Stimulated activated CD4-positive, alpha-beta T cell treated with anti-CD3 and anti-CD28 coated beads, TNF-alpha, amount 100 ng/mL, for 4 hours (primary cell): ENCODE results near the gene CTNNA2.

Experiments
- DNase-seq, 3 experiments: peaks; one replicate each; pipeline ENCODE4 v3.0.0-alpha.2; 2020; ENCODE audit warnings: low read depth in 3 of 3

Gene CTNNA2

DNA sequence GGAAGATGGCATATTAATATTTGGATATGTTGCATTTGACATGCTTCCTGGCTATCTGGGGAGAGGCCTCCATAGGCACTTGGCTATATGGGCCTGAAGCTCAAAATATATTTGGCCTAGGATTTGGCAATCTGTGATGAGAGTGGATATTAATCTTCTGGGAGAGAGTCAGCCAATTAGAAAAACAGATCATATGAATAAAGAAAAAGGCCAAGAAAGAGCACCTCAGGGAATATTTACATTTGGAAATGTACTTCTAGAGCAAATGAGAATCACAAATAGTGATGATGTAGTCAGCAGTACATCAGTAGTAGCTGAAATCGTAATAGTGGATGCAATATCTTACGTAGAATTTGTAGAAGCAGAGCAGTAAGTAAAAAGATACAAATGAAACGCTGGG lies 277.0 kb downstream of the CTNNA2 start:
- no peak for DNase-seq

DNA sequence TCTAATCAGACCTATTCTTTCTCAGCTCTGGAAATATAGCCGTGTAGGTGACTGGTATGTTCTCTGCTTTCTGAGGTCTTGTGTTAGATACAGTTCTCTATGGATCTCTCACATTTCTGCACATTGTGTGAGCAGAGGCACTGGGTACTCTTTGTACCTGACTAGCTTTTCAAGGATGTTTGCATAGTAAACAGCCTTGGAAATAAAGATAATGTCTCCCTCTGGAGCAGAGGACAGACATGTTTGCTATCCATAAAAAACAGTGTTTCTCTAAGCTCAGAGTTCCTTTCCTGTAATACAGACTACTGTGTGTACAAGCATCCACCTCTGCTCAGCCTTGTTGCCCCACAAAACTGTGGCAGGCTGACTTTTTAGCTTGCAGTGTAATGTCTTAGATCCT lies 279.2 kb downstream of the CTNNA2 start:
- no peak for DNase-seq

DNA sequence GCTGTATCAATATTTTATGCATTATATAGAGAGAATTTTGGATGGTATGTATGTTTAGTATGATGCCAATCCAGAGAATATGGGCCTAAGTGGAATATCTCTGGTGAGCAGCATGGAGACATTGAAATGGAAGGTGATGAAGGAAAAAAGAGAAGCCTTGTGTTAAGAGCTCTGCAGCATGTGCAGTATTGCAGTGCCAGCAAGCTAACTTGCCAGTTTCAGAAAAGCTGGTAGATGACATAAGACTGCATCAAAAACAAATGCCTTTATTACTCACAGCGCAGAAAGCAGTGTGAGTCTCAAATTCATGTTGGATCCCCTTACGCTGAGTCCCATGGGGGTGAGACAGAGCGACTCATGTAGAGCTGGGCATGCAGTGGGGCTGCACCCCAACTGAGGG lies 280.2 kb downstream of the CTNNA2 start:
- DNase-seq, result no peak

DNA sequence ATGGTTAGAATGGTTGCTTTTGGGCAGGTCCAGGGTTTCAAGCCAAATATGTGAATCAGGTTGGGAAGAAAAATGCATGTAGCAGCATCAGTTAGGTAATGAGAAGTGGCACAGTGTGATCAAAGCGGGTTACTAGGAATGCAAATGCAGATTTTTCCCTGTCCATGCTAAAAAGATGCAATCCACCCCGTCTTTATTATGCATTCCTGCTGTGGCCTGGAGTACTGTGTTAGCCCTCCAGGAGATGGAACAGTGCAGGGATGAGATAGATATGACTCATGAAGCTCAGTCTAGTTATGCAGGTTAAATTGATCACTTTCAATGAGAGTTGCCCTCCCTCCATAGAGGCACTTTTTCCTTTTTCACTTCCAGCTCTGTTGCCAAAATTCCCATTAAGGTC lies 283.8 kb downstream of the CTNNA2 start:
- no peak for DNase-seq

DNA sequence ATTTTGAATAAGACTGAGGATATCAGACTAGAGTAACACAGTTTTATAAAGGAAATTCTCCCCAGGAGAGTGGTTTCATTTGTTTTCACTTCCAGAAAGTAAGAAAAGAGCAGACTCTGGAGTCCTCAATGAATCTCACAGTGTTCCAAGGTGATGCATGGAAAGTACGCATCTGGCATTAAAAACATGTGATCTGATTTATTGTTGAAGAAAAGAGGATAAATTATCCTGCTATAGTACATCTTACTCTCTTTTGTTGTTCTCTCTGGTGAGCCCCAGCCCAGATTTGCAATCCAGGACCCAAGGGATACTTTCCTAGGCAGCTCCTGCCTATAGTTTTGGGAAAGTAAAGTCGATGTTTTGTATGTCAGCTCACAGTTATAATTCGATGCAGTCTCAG lies 285.9 kb downstream of the CTNNA2 start:
- no peak for DNase-seq

DNA sequence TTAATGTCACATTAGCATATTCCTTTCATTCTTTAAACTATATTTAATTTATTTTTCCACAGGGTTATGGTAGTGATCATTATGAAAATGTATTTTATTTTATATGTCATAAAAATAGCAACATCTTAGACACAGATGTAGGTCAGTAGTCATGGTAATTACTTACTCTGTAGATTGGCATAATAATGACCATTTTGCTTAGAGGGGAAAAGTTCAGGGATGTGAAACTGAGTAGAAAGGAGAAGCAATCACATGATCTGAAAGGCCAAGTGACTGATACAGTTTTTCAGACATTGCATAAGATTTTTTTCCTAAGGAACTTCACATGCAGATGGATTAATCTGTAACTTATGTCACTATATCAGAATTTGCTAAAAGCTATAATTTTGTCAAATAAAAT lies 286.9 kb downstream of the CTNNA2 start:
- no peak for DNase-seq

DNA sequence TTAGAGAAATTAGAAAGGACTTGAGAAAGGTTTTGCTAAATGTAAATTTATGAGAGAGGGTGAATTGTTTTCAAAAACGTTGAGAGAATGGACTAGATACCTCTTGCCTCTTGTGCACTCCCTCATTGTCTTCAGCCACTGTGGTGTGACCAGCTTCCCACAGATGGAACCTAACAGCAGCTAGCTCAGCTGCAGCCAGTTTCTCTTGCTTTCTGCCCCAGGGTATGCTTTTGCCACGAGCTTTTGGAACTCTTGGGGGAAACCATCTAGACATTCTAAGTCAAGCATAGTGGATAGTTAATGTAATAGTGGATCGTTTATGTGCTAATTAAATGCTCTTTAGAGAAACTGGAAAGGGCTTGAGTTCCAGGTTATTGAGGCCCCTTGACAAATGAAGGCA lies 288.2 kb downstream of the CTNNA2 start:
- DNase-seq, result no peak

DNA sequence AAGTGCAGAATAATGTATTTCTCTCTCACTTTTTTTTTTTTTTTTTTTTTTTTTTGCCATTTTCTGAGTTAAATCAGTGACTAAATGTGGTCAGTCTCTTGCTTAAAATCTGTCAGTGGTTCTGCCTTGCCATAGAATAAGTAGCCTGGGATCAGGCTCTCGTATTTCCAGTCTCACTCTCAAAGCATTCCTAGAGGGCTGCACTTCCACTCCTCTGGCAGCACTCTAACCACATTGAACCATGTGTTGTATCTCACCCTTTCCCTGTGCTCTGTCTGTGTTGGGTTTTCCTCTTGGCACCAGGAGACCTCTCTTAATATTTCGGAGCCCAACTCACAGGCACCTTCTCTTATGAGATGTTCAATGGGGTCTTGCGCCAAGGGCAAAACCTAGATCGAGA lies 304.4 kb downstream of the CTNNA2 start:
- no peak for DNase-seq

DNA sequence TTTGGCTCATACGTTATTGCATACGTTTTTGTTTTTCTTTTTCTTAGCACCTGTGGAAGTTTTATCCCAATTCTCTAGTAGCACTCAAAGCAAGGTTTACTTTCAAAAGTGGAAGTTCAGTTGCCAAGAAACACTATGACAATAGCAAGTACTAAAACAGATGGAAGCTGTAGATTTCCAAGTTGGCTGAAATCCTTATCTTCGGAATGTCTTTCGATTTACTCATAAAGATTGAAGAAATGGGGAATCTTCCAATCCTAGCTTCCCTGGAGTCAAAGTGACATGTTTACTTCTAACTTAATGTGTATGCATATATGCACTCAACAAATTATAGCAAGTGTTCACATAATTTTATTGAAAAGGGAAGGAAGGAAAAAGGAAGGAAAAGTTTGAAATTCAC lies 307.4 kb downstream of the CTNNA2 start:
- DNase-seq, result no peak

DNA sequence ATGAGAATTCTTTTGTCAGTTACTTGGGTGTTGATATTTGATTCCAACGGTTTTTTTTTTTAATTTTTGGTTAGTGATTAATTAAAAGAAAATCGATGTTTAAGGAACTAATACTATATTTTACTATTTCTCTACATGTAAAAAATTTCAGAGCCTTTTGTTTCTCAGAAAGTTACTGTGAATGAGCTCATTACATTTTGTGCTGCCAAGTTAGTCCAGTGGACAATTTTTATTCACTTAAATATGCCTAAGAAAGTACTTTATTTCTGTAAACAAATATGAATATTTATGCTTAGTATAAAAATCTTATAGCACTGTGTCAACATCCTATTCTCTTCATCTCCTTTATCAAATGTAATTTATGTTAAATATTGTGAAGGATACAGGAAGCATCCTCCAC lies 309.3 kb downstream of the CTNNA2 start:
- no peak for DNase-seq

DNA sequence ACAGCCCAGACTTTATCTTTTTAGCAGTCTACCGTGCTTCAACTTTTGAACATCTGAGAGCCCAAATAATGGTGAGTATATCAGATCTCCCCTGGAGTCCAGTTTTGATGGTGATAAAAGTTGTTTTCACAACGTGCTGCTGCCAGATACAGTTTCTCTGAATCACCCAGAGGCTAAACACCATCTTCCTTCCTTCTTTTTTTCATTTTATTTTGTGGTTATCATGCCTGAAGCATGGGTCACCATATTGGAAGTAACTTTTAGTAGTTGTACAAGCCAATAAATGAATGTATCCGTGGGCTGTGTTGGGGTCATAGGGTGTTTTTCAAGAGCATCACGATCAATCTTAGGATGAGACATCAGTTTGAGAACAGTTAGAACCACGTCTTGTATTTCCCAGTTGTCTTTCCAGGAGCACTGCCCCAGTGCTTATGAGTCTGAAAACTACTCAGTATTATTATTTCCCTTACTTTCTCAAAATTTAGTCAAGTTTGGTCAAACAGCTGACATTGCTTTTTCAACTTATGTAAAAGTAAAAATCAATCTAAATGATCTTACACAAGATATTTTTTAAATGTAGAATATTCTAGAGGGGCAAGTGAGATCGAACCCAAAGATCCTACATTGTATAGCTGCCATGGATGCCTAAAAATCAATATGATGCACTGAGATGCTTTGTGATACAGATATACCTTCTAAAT lies 311.4 kb downstream of the CTNNA2 start:
- no peak for DNase-seq

DNA sequence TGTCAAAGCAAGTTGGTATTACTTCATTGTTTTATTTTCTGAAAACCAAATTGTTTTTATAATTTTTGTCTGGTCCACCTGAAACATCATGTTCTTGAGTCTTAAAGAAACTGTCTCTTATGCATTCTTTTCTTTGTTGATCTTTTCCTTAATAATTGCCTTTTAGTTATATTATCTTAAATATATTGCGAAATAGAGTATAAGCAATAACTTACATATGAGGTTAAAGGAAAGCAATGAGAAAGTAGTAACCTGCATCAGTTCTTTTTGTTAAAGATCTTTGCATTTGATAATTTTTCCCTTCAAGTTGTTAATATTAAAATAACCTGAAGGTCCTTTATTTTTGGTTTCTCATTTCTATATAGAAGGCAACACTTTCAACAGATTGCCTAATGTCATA lies 315.0 kb downstream of the CTNNA2 start:
- DNase-seq, result no peak

DNA sequence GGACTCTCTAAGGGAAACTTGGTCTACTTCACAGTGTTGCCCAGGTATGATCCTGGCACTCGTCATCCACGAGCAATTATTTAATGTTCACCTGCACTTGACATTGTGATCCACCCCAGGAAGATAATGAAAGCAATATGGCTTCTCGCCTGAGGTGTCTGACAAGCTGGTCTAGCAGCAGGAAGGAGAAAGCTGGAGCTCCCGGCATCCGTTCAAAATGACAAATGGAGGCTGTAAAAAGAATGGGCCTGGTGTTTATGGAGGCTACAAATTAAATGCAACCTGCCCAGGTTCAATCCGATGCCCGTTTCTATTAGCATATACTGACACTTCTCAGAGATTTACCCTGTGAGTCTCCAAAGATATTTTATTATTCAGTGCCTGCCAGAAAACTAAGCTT lies 317.6 kb downstream of the CTNNA2 start:
- no peak for DNase-seq

DNA sequence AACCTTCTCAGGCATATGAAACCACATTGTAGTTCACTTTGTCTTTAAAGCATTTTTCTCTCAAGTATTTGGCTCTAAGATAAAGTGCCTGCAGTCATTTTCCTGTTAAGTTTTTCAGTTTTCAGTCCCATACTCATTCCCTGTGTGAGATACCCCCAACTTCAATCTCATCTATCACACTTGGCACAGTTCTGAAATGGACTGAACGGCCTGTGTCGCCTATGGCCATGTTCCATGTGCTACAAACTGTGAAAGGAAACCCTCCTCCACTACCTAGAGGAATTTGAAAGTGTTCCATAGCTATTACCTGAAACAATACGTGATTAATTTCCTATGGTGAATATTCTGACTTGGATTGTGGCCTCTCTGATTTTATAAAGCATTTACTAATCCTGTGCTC lies 319.1 kb downstream of the CTNNA2 start:
- no peak for DNase-seq

DNA sequence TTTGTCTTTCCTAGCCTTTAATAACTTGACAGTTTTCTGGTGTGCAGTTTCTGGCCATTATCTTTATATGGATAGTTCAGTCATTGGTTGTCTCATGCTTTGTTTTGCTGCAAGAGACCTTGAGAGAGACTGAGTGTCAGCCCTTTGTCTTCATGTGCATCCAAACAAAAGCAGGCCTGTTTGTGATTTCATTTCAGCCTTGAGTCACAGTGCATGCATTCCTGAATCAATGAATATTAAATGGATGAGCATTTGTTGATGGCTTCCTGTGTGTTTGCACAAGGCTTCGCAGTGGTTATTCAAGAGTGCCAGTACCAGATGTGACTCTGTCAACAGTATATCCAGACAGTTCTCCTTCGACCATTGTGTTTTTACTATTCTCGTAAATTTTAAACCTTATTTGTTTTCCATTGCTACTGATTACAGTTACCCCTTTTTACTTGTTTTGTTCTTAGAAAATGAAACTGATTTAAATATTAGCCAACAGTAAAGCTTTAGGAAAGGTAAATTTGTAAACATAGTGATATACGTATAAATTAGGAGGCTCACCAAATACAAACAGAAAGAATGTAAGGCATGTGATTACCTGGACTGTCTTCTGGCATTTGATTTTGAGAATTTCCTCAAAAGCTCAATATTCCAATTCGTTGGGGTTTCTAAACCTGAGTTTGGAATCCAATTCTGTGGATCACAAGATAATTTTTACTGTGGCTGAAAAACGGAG lies 319.8 kb downstream of the CTNNA2 start:
- no peak for DNase-seq

DNA sequence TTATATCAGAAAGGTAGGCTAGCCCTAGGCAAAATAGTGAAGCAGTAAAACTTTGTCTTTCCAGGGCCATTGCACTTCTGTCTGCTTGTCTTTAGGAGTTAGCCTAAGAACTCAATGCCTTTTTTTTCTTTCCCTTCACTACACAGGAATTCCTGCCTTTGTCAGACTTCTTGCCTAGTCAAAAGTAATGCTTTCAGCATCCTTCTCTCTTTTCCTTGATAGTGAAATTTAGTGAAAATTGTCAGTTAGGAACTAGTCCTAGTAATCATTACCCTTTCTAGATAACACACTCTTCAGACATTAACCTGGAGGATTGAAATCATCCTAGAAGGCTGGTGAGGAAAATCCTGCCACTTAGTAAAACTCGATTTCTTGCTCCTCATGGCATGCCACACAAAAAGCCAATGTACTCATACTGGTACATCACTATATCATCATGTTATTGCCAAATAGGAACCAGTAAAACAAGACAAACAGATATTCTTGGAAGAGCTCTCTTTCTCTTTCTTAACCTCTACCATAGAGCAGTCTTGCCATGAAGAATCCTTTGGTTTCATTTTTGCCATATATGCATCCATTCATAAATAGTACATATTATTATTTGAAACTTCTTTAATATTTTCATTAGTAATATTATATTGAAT lies 320.5 kb downstream of the CTNNA2 start:
- DNase-seq, result no peak

DNA sequence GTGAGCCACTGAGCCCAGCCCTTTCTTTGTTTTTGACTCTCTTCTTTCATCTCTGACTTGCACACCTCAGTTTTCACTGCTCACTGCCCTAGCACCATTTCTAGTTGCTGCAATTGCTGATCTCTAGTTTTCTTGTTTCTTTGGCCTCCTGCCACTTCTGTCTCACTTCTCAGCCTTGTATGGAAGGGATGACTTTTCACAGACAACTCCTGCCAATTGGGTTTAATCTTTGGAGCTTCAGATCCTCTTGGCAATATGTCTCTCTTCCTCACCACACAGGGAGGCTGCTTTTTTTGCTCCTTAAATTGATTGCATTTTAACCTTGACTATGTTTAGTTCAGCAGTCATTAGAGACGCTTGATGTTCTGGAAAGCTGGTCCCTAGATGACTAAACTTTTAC lies 323.1 kb downstream of the CTNNA2 start:
- DNase-seq, result no peak

DNA sequence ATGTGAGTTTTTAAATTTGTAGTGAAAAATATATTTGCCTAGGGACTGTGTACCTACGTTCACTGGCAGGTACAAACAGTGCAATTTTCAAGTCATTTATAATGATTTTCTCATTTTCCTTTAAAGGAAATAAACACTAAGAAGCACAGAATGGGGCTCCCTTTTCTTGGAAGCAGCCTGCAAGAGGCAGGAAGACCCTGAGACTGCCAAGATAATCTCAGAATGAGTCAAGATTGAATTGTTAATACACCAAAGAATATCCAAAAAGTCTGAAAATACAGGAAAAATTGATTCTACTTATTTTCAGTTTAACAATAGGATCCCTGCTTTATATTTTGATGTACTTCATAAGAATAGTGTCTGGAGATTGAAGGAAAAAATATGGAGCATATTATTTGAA lies 331.2 kb downstream of the CTNNA2 start:
- no peak for DNase-seq

DNA sequence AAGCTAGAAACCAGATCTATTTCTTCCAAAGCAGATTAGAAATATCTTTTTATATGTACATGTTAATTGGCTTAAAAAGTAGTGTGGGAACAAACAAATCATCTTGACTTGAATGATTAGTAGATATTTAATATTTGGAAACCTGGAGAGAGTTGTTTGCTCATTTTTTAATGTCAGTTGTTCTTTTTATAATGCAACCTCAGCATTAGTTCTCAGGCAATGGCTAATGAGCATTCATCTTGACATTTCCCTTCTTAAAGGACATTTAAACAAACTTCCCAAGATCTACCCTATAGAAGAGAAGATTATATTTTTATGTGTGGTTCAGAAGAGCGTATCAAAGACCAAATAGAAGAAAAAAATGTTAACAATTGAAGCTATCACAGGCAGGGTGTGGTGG lies 334.0 kb downstream of the CTNNA2 start:
- DNase-seq, result no peak

DNA sequence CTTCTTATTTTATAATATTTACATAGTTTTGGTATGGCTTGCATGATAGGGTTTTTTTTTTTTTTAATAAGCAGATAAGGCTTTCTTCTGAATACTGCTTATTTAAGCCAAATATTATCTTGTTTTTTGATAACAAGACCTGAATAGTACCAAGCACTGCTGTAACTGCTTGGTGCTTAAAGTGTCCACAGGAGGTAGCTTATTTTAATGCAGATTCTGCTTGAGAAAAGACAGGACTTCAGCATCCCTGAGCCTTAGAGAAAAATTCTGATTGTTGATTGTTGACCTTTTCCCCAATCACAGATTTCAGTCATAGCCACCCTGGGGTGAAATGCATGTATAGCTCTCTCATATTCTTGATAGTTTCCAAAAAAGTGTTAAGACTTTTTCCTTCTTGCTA lies 336.4 kb downstream of the CTNNA2 start:
- no peak for DNase-seq

DNA sequence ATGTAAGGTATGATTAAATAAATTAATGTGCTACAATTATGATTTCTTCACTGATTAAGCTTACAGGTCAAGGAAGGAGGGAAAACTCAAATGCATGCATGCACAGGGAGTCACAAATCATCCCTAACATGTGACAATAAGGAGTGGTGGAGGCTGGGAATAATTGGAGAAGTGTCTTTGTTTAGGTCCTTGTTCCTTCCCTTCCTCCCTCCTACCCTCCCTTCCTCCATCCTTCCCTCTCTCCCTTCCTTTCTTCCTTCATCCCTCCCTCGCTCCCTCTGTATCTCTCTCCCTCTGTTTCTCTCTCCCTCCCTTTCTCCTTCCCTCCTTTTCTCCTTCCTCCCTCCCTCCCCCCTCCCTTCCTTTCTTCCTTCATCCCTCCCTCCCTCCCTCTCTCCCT lies 337.1 kb downstream of the CTNNA2 start:
- no peak for DNase-seq

DNA sequence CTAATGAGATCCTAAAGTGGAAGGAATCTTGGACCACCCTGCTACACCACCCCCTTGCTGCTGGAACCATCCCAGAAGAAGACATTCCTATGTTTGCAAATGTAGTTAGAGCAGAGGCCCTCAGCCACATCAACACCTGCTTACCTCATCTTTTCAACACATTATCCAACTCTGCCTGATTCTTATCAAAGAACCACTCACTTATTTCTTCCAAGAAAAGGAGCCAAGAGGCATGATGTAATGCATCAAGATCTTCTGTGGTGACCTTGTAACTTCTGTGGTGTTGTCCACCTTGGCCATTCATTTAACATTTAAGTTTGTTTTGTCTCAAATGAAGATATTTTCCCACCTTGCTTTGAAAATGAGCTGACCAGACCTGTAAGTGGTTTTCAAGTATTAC lies 338.1 kb downstream of the CTNNA2 start:
- DNase-seq, result no peak

DNA sequence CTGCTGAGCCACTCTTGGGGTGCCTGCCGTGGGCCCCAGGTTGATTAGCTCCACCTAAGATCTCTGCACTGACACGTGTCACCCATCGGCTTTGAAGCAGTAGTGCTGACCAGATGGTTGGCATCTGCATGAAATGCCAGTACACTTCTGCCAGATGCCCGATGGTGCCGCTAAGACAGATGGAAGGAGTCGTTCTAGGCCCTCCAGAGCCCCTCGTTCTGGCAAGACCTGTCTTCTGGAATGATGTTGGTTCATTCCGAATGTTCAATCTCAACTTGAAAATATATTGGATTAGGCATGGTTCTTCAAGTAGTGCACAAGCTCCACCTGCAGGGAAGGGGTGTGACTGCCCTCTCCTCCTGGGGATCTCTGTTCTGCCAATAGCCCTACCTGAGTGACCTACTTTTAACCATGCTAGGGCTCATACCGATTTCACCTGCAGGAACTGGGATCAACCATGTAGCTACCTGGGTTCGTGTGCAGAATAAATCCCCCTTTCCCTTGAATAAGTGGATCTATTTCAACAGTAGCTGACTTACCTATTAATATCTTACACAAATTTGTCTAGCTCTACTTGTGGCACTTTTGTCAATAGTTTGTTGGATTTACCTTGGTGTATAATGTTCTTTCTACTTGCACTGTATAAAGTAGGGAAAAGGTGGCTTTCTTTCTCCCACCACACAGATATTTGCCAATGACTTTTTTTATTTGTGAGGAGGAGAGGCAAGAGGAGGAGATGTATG lies 342.6 kb downstream of the CTNNA2 start:
- DNase-seq, result no peak
